KOPT-K1 (cell line): Measurements from ENCODE around the gene GPX3.

Source experiments
- H3K27ac ChIP-seq: fragments of 200-600 bp; sonication (generic); 2 replicates; pipeline ENCODE4 v1.5.1; 2016; ENCODE audit warnings: antibody characterized with exemption, mild to moderate bottlenecking, low read depth, low read length; ENCODE audit not compliant: poor library complexity, severe bottlenecking
- H3K36me3 ChIP-seq: fragments of 200-600 bp; sonication (generic); 2 replicates; pipeline ENCODE4 v1.5.1; 2017; ENCODE audit warnings: antibody characterized with exemption, mild to moderate bottlenecking, low read length, moderate library complexity; ENCODE audit not compliant: insufficient read depth
- H3K9me3 ChIP-seq: fragments of 200-600 bp; sonication (generic); 2 replicates; pipeline ENCODE4 v1.5.1; 2017; ENCODE audit warnings: antibody characterized with exemption, low read length, mild to moderate bottlenecking; ENCODE audit not compliant: insufficient read depth, poor library complexity, severe bottlenecking

The GPX3 gene

GRCh38 chr5:151005950-151006576 lies 14.3 kb upstream of the GPX3 start:
- Histone ChIP-seq H3K9me3 (no peaks in the 10 kb centered on the region), H3K36me3 (no peaks in the 10 kb centered on the region), H3K27ac (no peak overlapping the region)

GRCh38 chr5:151006704-151007334 lies 13.6 kb upstream of the GPX3 start:
- no peaks in the 10 kb centered on the region for H3K9me3 ChIP-seq
- no peak overlapping the region for H3K27ac ChIP-seq

DNA sequence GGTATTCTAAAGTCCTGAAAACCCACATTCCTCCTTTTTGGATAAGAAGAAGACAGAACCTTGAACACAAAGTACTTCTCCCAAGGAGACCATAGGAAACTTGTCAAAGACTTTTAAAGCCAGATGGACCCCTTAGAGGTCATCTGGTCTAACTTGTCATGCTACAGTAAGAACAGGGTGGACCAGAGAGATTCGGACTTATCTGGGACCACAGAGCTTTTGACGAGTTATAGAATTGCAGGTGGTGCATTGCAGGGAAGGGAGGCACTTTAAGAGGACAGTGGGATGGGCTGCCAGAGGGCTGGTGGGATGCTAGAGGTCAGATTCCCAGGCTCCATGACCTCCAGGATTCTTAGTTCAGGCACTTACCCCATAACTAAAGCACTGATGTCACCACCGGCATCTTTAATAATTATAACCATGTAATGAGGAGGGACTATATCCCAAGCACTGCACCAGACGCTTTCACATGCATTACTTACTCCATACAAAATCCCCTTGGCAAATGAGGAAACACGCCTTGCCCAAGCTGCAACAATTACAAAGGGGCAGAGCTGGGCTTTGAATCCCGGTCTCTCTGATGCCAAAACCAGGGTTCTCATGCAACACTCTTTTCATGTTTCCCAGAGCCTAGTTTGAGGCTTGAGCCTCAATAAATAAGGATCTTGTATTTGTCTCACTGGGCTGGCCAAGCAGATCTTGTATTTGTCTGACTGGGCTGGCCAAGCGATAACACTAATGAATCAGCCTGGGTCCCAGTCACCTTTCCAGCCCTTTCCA lies 12.8 kb upstream of the GPX3 start:
- Histone ChIP-seq H3K9me3 (no peaks in the 10 kb centered on the region), H3K27ac (no peak overlapping the region), H3K36me3 (no peaks in the 10 kb centered on the region)

More at GRCh38 chr5:151006704-151007334, 13.6 kb upstream of the GPX3 start:
- H3K36me3 ChIP-seq = no peaks in the 10 kb centered on the region

- H3K9me3 ChIP-seq = no peaks in the 10 kb centered on the region
- H3K27ac ChIP-seq = no peak overlapping the region
- no peaks in the 10 kb centered on the region for H3K36me3 ChIP-seq
Measured at GRCh38 chr5:151008210-151008491, 12.2 kb upstream of the GPX3 start.

DNA sequence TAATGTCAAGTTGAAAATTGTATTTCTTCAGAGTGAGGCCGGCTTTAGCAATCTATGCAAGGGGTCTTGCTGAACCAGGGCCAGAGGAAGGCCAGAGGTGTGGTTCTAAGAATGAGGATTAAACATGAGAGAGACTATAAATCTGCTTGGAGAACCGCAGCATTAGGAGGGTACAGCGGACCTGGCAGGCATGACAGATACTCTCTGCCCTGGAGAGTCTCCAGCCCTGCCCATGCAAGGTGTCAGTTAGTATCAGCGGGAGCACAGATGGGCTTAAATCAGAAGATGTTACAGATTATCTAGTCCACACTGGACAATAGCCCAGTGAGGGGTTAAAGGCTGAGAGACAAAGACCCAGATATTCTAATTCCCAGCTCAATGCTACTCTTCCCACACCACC lies 11.5 kb upstream of the GPX3 start:
- Histone ChIP-seq H3K27ac (no peak overlapping the region), H3K9me3 (no peaks in the 10 kb centered on the region), H3K36me3 (no peaks in the 10 kb centered on the region)

- Histone ChIP-seq H3K36me3 (no peaks in the 10 kb centered on the region), H3K27ac (no peak overlapping the region), H3K9me3 (no peaks in the 10 kb centered on the region)
Measured at GRCh38 chr5:151012862-151013261, 7.5 kb upstream of the GPX3 start.

- H3K27ac ChIP-seq = no peak overlapping the region
- H3K36me3 ChIP-seq = no peaks in the 10 kb centered on the region
- no peaks in the 10 kb centered on the region for H3K9me3 ChIP-seq
Measured at GRCh38 chr5:151014680-151015343, 5.6 kb upstream of the GPX3 start.

DNA sequence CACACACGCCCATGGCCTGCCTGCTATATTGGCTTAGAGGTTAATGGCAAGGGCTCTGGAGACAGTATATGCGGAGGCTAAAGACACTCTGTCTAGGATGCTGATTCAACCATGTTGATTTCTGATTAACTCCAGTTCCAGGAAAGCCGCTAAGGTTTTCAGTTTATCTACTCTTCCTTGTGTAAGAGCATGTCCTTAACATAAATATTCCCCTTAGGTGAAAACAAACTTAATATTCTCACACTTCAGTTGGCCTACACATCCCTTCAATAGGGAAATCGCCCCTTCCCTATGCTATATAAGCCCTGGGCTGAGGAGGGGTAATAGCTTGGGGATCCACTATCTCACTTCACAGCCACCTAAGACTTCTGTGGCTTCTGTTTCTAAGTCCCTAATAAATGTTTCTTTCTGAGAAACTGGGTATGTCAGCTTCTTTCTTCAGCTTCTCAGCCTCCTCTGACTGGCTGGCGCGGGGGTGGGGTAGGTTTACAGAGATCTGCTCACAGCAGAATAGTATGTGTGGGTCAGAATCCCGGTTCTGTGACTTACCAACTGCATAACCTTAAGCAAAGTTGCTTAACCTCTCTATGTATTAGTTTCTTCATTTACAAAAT lies 4.3 kb upstream of the GPX3 start:
- no peak overlapping the region for H3K27ac ChIP-seq
- no peaks in the 10 kb centered on the region for H3K9me3 ChIP-seq
- H3K36me3 ChIP-seq = no peaks in the 10 kb centered on the region

DNA sequence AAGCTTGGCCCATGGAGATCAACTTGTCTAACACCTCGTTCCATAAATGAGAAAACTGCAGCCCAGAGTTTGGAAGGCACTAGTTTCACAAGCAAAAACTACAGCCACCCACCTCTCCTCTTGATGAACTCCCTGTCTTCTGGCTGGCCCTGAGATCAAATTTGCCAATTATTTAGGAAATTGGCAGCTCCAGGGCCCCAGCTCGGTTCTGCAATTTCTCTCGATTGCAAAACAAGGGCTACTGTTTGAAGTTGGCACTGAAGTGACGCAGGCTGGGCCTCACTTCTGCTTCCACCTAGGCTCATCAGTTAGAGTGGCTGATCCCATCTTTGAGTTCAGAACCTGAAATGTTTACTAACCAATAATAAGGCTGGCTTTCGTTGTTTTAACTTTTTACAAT lies 3.7 kb upstream of the GPX3 start:
- no peaks in the 10 kb centered on the region for H3K36me3 ChIP-seq
- no peak overlapping the region for H3K27ac ChIP-seq
- H3K9me3 ChIP-seq = no peaks in the 10 kb centered on the region

GRCh38 chr5:151017897-151018296 lies 2.5 kb upstream of the GPX3 start:
- no peak overlapping the region for H3K27ac ChIP-seq
- H3K9me3 ChIP-seq = no peaks in the 10 kb centered on the region
- no peaks in the 10 kb centered on the region for H3K36me3 ChIP-seq

GRCh38 chr5:151018846-151019245 lies 1.5 kb upstream of the GPX3 start:
- Histone ChIP-seq H3K27ac (no peak overlapping the region), H3K9me3 (no peaks in the 10 kb centered on the region), H3K36me3 (no peaks in the 10 kb centered on the region)

- Histone ChIP-seq H3K27ac (no peak overlapping the region), H3K9me3 (no peaks in the 10 kb centered on the region), H3K36me3 (no peaks in the 10 kb centered on the region)
Measured at GRCh38 chr5:151019331-151019730, 1.1 kb upstream of the GPX3 start.

GRCh38 chr5:151021746-151022145 lies 1.4 kb downstream of the GPX3 start:
- H3K27ac ChIP-seq = no peak overlapping the region

DNA sequence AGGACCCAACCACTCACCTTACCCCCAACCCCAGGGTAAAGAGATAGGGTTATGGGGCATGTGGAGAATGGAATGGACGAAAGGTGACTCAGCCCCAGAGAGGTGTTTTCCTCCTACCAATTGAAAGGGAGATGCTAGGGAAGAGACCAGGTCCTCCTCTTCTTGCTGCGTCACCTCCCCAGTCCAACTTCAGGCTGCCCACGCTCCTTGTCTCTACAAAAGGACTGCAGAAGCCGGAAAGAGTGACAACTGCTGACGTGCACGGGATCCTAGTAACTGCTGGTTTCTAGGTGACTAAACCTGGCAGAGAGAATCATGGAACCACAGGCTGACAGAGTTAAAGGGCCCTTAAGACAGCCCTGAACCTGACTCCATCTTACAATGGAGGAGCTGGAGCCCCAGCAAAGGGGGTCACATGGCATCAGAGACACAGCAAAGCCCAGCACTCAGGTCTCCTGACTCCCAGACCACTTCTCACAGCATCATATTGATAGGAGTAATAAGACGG lies 2.2 kb downstream of the GPX3 start:
- peaks cover 7% of the 10 kb centered on the region; the same call in 1 of the 2 replicates for H3K36me3 ChIP-seq
- H3K27ac ChIP-seq = no peak overlapping the region
- H3K9me3 ChIP-seq = no peaks in the 10 kb centered on the region

More at GRCh38 chr5:151021746-151022145, 1.4 kb downstream of the GPX3 start:
- Histone ChIP-seq H3K36me3 (peaks cover 3% of the 10 kb centered on the region; the same call in 1 of the 2 replicates), H3K9me3 (no peaks in the 10 kb centered on the region)
